ENCODE results near the gene SPATA19.

GRCh38 chr11:133887692-133888332 lies 42.5 kb upstream of the SPATA19 start:
- TF ChIP-seq CTCF (conservative IDR thresholded peaks at IDR 0.05) = no peak
- no peak for TF ChIP-seq EZH2 (IDR thresholded peaks at IDR 0.05; ENCODE audit: low read depth)
